LoVo (cell line): ENCODE measurements around the gene GPD1.
"Not testable (repeated sequence)": the region's sequence is repeated elsewhere in the genome, so short reads cannot be mapped to it uniquely, and the experiment has no call there.

Experiments used
- DNase-seq: peaks from one replicate; pipeline ENCODE4 v3.0.0-alpha.2; 2016; ENCODE audit warnings: low spot score

The GPD1 gene

GRCh38 chr12:50127546-50127945 is 23.7 kb downstream of the GPD1 start:
- no peak for DNase-seq

- DNase-seq: no peak
Observed at GRCh38 chr12:50129290-50129689, 25.5 kb downstream of the GPD1 start.

DNA sequence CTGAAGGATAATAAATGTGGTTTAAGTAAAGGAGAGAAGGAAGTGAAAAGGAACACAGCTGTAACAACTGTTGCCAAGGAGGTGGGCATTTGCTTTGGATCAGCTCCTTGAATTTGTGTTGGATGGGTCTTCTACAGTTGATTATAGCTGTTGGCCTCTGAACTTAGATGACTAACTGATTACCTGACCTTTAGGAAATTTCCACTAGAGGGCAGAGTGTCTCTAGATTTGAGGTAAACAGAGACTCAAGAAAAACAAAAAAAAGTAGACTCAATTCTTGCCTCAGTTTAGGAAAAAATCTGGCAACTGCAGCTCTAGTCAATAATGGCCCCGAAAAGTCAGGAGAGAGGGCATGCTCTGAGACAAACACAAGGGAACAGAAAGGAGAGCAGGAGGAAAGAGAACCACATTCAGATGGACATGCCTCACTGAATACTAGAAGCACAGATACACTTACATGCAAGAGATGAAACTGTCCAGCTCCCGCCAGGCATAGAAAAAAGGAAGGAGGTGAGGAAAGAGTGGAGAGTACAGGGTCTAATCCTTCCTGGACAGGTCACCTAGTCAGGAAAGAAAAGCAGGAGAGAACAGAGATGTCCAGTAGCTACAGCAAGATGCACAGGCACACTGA is 28.8 kb downstream of the GPD1 start:
- no peak for DNase-seq

DNA sequence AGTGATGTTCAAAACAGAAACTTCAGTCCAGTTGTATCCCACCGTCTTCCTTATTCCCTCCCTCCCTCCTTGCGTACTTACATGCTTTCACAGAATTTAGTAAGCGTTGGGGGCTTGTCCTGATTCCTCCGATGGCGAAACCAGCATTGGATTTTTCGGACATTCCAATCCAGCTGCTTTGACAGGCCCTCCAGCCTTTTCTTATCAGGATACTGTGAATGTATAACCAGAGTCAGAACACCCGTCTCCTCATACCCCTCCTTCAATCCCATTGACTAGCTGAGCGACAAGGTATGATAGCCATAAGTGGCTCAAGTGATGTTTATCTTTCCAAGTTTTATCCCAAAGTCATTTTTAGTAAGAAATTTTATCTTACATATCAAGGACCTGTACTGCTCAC is 39.2 kb downstream of the GPD1 start:
- DNase-seq: no peak

DNA sequence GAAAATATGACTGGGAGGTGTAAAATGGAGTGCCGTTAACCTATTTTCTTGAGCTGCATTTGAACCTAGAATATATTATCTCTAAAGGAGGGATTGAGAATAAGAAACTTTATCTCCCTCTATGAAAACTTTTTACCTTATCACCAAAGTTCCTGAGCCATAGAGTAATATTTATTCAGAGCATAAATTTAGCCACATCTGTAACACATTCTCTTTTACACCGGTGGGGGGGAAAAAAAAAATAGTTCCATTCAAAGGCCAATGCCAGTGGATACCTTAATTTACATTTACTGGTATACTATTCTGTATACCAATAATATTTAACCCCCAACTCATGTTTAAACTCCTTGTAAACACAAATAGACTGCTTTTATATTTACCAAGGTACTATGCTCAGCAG is 41.6 kb downstream of the GPD1 start:
- DNase-seq: no peak

DNA sequence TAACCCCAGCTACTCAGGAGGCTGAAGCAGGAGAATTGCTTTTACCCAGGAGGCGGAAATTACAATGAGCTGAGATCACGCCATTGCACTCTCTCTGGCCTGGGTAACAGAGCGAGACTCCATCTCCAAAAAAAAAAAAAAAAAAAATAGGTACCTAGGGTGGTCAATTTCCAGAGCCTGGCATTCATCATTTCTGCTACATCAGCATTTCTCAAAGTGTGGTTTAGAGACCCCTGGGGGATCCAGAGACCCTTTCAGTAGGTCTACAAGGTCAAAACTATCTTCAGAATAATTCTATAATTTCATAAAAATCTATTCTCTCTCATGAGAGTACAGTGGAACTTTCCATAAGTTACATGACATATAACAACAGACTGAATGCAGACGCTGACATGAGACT is 43.5 kb downstream of the GPD1 start:
- DNase-seq: no peak

GRCh38 chr12:50148011-50148410 is 44.2 kb downstream of the GPD1 start:
- not testable (repeated sequence) for DNase-seq

- DNase-seq: no peak
Observed at GRCh38 chr12:50149311-50149710, 45.5 kb downstream of the GPD1 start.

- no peak for DNase-seq
Observed at GRCh38 chr12:50151047-50151687, 47.4 kb downstream of the GPD1 start.

GRCh38 chr12:50154947-50155346 is 51.1 kb downstream of the GPD1 start:
- DNase-seq: not testable (repeated sequence)

DNA sequence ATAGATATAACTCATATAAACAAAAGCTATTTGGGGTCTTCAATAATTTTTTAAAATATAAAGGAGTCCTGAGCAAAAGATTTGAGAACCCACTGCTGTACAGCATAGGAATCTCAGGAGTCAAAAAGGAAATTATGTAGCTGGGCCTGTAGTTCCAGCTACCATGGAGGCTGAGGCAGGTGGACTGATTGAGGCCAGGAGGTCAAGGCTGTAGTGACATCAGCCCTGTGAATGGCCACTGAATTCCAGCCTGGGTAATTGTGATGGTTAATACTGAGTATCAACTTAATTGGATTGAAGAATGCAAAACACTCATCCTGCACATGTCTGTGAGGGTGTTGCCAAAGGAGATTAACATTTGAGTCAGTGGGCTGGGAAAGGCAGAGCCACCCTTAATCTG is 52.8 kb downstream of the GPD1 start:
- no peak for DNase-seq

DNA sequence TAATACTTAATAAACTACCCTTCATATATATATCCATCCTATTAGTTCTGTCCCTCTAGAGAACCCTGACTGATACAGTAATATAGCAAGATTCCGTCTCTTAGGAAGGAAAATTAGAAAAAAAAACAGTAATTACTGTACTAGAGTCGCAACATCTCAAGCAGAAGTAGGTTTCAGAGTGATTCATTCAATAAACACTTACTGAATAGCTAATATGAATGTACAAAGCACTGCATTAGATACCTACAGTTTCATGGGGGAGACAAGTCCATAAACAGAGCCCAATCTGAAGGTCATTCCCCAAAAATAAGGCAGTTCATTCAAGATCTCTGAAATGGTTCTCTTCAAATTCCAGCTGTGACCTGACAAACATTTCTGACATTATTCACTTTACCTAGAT is 53.5 kb downstream of the GPD1 start:
- no peak for DNase-seq

DNA sequence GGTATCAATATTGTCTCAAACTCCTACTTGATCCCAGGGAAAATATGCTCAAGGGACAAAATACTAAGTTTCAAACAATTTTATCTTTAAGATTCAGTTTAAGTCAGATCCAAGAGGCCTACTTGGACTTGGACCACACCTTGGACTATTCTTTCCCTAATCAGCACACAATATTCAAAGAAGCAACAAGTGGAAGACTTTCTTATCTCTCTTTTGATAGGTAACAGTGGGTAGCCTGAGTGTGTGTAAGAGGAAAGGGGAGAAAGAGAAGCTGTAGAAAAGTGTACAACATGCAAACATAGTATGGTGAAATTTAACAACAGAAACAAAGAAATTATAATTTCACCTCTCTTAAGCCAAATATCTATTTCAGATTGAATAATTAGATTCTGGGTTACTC is 56.8 kb downstream of the GPD1 start:
- DNase-seq: no peak
